NCI-H345 treated with DMSO at 0.1 percent for 48 hours (cell line): ENCODE results near the gene UCKL1.
"Not testable (repeated sequence)": the region's sequence is repeated elsewhere in the genome, so short reads cannot be mapped to it uniquely, and the experiment has no call there.

Experiments
- DNase-seq: peaks from one replicate; lab custom pipeline; 2025; ENCODE audit not compliant: unreplicated experiment; lab: John Stamatoyannopoulos, UW

UCKL1 gene

DNA sequence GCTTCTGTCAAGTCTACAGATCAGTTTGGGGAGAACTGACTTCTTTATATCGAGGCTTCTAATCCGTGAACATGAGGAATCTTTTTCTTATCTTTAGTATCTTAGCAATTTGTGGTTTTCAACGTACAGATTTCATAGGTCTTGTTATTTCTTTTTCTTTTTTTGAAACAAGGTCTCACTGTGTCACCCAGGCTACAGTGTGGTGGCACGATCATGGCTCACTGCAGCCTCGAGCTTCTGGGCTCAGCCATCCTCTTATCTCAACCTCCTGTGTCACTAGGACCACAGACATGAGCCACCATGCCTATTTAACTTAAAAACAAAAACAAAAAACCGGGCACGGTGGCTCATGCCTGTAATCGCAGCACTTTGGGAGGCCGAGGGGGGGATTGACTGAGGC, 32.0 kb downstream of the UCKL1 start:
- no peak for DNase-seq

GRCh38 chr20:63923651-63924050, 32.6 kb downstream of the UCKL1 start:
- no peak for DNase-seq

GRCh38 chr20:63920226-63920625, 36.0 kb downstream of the UCKL1 start:
- DNase-seq, result no peak

DNA sequence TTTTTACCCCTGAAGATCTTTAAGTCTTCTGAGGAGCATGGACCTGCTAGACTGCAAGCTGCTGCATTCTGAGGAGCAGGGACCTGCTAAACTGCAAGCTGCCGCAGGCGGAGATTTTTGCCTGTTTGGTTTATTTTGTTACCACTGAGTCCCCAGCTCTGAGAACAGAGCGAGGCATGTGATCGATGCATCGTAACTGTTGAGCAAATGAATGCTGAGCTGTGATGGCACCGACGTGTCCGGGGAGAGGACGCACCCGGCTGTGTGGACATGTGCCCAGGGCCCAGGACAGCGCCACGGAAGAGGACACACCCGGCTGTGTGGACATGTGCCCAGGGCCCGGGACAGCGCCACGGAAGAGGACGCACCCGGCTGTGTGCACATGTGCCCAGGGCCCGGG, 37.1 kb downstream of the UCKL1 start:
- DNase-seq, result no peak

DNA sequence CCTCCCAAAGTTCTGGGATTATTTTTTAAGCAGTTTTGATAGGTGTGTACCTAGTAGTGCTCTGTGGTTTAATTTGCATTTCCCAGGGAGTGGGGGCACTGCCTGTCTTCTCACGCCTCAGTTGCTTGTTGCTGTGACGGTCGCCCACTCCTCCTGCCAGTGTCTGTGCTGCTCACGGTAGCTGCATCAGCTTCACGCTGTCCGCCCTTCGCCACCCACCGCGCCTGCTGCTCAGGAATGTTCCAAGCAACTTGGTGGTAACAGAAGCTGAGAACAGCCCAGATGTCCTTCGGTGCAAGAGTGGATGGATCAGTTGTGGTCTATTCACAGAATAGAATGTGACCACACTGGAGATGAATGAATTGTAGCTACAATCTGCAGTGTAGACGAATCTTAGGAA, 38.4 kb downstream of the UCKL1 start:
- no peak for DNase-seq

- DNase-seq, result not testable (repeated sequence)
Measured at GRCh38 chr20:63916371-63916939, 39.8 kb downstream of the UCKL1 start.

GRCh38 chr20:63915471-63915870, 40.7 kb downstream of the UCKL1 start:
- DNase-seq, result no peak

DNA sequence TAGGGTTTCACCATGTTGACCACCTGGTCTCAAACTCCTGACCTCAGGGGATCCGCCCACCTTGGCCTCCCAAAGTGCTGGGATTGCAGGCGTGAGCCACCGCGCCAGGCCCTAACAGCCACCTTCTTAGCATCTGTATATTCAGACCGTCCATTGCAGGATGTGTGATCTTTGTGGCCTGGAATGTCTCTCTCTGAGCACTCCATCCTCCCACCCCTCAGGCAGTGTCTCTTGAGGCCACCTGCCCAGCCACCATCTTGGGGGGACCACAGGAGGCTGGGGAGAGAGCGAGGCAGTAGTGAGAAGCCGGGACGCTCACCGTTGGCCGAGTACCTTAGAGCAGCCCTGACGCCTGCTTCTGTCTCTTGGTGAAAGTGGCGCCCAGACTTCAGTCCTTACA, 42.4 kb downstream of the UCKL1 start:
- DNase-seq, result no peak

GRCh38 chr20:63911176-63911575, 45.0 kb downstream of the UCKL1 start:
- no peak for DNase-seq

- DNase-seq, result no peak
Measured at GRCh38 chr20:63908008-63908682, 48.1 kb downstream of the UCKL1 start.

GRCh38 chr20:63903796-63904561, 52.2 kb downstream of the UCKL1 start:
- DNase-seq, result no peak

DNA sequence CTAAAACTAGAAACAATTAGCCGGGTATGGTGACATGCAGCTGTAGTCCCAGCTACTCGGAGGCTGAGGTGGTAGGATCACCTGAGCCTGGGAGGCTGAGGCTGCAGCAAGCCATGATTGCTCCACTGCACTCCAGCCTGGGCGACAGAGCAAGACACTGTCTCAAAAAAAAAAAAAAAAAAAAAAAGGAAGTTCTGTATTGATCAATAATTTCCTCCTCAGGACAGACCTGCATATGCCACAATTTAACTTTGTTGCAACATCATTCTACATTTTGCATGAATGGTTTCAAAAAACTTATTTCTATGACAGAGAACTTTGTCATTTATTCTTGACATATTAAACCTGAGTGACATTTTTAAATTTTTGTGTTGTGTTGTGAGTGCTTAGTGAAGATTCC, 55.8 kb downstream of the UCKL1 start:
- DNase-seq, result no peak

- DNase-seq, result no peak
Measured at GRCh38 chr20:63898882-63899558, 57.2 kb downstream of the UCKL1 start.

DNA sequence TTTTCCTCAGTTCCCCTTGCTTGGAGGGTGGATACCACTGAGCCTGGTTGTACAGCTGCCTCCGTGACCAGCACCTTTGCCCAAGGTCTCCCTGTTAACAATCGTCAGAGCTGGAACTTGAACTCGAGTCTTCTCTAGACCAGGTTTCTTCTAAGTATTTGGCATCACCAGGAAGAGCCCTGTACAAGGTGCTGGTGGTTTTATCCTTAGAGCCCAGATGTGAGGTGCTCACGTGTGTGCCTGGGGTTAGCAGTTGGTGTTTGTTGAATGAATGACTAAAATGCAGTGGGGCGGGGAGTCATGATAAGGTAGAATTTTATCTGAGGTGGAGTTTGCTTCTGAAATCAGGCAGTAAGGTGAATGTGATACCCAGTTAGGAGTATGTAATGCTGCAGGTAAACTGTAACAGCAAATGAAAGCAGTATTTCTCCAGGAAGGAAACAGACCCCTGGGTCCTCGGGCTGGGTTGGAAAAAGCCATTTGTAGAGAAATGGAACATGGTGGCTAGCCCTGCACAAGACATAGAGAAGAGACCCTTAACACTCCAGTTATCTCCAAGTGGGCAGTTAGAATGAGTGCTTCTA, 58.1 kb downstream of the UCKL1 start:
- no peak for DNase-seq

DNA sequence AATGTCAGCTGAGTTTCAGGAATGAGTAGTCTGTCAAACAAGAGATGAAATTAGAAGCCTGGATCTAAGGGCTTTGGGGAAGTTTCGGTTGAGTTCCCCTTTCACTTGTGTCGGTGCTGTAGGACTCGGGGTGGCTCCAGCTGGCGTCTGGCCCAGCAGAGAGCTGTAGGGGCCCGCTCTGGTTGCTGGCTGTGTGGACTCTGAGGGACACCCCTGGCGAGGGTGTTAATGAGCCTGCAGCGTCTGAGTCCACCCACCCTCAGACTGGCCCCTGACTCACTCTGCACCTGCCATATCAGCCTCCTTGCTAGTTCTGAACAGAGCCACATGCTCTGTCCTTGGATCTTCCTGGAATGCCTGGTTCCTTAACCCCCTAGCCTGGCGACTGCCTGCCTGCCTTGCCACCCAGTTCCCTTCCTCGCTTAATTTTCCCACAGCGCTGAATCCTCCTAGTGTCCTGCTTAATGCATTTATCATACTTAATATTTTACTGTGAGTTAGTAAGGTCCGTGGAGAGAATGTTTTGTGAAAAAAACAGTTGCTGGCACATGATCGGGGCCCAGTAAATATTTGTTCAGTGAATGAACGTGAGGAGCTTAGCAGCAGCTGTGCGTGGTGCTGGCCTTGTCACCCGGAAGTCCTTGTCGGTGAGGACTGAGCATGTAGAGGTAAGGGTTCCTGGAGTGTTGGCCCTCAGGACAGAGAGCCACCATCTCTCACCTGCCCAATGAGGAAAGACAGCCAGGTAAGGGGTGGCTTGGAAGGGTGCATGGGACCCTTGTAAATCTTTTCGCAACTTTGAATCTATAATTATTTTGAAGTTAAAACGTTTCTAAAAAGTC, 59.7 kb downstream of the UCKL1 start:
- DNase-seq, result peak; percentile 36

DNA sequence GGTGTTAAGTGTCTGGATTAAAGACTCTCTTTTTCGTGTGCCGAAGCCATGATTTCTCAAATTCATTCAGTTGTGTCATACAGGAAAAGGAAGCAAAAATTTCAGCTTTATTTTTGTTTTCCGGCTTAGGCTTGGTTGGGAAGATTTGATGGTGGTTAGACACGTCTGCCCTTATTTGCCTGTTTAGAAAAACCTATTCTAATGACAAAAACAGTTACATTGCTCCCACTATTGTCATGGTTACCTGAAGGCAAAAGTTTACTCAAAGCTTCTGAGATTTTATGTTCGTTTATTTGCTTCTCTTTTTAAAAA, 60.3 kb downstream of the UCKL1 start:
- no peak for DNase-seq

GRCh38 chr20:63895202-63895951, 60.8 kb downstream of the UCKL1 start:
- DNase-seq, result no peak

DNA sequence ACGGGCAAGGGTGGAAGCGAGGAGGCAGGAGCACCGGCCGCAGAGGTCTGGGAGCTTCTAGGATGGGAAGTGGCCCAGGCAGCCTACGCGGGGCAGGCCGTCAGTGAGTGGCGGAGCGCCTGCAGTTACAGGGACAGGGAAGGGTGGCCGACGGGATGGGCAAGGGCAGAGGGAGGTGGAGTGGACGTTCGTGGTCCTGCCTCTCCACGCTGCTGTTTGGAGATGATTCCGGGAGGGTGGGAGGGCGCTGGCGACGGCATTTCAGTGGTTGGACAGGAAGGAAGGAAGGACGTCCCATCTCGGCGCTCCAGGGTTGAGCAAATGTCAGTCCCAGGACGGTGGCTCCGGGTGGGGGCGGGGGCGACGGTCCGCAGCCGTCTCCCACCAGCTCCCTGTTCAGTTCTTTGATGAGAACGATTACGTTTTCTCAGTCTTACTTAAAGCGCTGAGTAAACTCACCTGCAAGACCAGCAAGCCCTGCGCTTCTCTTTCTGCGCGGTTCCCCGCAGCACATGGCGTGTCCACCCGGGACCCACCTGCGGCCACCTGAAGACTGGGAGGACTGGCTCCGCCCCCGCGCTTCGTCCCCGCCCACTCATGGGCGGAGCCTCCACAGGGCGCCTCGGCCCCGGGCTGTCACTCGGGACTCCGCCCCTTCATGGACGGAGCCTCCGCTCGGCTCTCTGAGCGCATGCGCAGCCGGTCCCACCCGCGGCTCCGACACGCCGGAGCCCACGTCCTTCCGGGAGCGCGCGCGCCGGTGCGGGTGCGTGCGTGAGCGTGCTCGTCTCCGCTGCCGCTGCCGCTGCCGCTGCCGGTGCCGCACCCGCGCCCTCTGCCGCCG, 61.6 kb downstream of the UCKL1 start, which contains the start of gene DNAJC5:
DNAJC5 (plus strand) TSS at position 769 of the 844 bp plus-strand sequence. CDS start 33,220 bp downstream, outside the sequence.
- DNase-seq, result peak; percentile 94

- no peak for DNase-seq
Measured at GRCh38 chr20:63893999-63894357, 62.2 kb downstream of the UCKL1 start.
